ENCODE data around the gene LCN9.

DNA sequence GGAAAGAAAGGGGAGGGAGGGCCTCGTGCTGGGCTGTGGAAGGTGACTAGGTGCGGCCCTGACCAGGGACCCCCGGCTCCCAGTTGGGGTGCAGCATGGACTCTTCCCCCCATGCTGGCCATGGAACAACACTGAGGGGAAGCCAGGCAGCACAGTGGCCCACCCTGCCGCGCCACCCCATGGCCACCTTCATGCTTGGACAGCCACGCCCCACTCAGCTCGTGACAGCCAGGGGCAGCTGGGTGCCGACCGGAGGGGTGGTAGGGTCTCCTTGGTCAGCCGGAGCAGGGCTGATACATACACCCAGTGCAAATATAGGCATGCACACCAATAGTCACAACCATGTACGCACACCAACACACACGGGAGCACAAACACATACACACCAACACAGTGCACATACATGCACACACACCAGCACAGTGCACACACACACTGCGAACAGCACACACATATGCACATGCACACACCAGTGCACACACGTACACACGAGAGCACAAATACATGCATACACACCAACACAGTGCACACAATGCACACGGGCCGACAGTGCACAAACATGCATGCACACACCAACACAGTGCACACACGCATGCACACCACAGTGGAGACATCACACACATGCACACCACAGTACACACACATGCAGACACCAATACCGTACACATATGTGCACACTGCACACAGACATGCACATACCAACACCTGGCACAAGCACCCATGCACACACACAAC lies 27.9 kb downstream of the LCN9 start:
- TF ChIP-seq, protein P1, sequence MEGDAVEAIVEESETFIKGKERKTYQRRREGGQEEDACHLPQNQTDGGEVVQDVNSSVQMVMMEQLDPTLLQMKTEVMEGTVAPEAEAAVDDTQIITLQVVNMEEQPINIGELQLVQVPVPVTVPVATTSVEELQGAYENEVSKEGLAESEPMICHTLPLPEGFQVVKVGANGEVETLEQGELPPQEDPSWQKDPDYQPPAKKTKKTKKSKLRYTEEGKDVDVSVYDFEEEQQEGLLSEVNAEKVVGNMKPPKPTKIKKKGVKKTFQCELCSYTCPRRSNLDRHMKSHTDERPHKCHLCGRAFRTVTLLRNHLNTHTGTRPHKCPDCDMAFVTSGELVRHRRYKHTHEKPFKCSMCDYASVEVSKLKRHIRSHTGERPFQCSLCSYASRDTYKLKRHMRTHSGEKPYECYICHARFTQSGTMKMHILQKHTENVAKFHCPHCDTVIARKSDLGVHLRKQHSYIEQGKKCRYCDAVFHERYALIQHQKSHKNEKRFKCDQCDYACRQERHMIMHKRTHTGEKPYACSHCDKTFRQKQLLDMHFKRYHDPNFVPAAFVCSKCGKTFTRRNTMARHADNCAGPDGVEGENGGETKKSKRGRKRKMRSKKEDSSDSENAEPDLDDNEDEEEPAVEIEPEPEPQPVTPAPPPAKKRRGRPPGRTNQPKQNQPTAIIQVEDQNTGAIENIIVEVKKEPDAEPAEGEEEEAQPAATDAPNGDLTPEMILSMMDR (IDR thresholded peaks at IDR 0.05; ENCODE audit: low read depth, low read length) = no peak
- no peak for TF ChIP-seq EZH2phosphoT487 (IDR thresholded peaks at IDR 0.05; ENCODE audit: low read depth)

Measured in OCI-LY3 (cell line).